Breast epithelium (tissue), 4 donors: ENCODE results near the gene OLFM4. TPM values are rescaled to one million over a fixed set of nuclear protein-coding genes. Genes with fewer than 3 reads are reported as not detected.

Experiments
- DNase-seq, 2 donors: peaks; one replicate each; pipeline ENCODE4 v3.0.0-alpha.2; 2019; ENCODE audit warnings: low spot score in 2 of 2
- H3K27ac ChIP-seq, 2 donors: fragments of 200-600 bp; sonication (generic) in 1 of 2; one replicate each; pipeline ENCODE4 v1.5.1; 2016 to 2019; ENCODE audit warnings: mild to moderate bottlenecking in 1 of 2
- H3K27me3 ChIP-seq, 2 donors: fragments of 200-600 bp; sonication (generic) in 1 of 2; one replicate each; pipeline versions ENCODE4 v1.5.1 to v1.6.0; 2017 to 2019; ENCODE audit warnings: control low read depth in 1 of 2, mild to moderate bottlenecking in 1 of 2
- H3K36me3 ChIP-seq: fragments of 200-600 bp; one replicate; pipeline ENCODE4 v1.5.1; 2019
- H3K4me1 ChIP-seq, 2 donors: fragments of 200-600 bp; sonication (generic); one replicate each; pipeline ENCODE4 v1.5.1; 2016 to 2019; ENCODE audit warnings: control low read depth in 1 of 2
- H3K4me3 ChIP-seq, 3 donors: fragments of 200-600 bp; sonication (generic); 1 replicate in 2 of 3; 2 replicates in 1 of 3; pipeline ENCODE4 v1.5.1; 2016 to 2019; ENCODE audit warnings: mild to moderate bottlenecking in 3 of 3, moderate library complexity in 2 of 3
- H3K9me3 ChIP-seq, 2 donors: fragments of 200-600 bp; sonication (generic) in 1 of 2; one replicate each; pipeline ENCODE4 v1.5.1; 2016 to 2019; ENCODE audit warnings: control low read depth in 1 of 2
- POLR2A ChIP-seq: fragments of 450-650 bp; IDR thresholded peaks from one replicate; pipeline ENCODE4 v1.6.1; 2016; ENCODE audit warnings: antibody characterized with exemption, mild to moderate bottlenecking, moderate library complexity
- POLR2AphosphoS5 ChIP-seq, 3 donors: sonication (generic); formaldehyde crosslinking; IDR thresholded peaks; one replicate each; pipeline ENCODE4 v1.6.1; 2017; ENCODE audit warnings: antibody characterized with exemption in 3 of 3
- intact Hi-C: fragments of 100-400 bp; cut with DNase I; formaldehyde crosslinking; loops from one replicate; pipeline ENCODE4 v1.15.1; 2023; ENCODE audit warnings: low total_unique reads
- total RNA-seq, 3 donors: library from RNA; depleted of rRNA; stranded (reverse); fragments of >200 nt; gene quantifications; one replicate each; pipeline ENCODE4 v1.1.0, GENCODE V29; 2016
- TF ChIP-seq, protein P1 (sequence below), 3 donors: fragments of 450-650 bp; IDR thresholded peaks; one replicate each; pipeline ENCODE4 v1.5.1; 2016 to 2017; ENCODE audit warnings: antibody characterized with exemption in 3 of 3, mild to moderate bottlenecking in 3 of 3, moderate library complexity in 3 of 3

The OLFM4 gene
- total RNA-seq, 3 donors from 2014 or later, result 0.32 to 144 (median 1.9) TPM

DNA sequence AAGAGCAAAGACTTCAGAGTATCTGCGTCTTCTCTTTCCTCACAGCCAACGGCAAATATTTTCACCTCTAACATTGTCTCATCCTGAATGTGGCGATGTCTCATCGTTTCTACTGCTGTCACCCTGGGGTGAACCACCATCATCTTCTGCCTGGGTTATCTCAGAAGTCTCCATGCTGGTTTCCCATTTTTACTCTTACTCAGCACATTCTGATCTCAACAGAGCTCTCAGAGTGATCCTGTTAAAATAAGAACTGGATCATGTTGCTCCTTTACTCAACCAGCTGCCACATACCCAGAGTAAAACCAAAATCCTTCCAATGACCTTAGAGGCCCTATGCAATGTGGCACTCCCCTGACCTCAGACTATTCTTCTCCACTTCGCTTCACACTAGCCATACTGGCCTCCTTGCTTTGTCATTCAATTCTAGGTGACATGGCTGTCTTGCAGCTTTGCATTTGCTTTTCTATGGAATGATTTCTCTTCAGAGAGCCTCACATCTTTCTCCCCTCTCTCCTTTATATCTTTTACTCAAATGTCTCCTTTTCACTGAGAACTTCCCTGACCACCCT lies 7.8 kb upstream of the OLFM4 start:
- Histone ChIP-seq H3K4me3 (no peak overlapping the region), H3K36me3 (no peaks in the 10 kb centered on the region), H3K9me3 (no peaks in the 10 kb centered on the region), H3K27me3 (no peaks in the 10 kb centered on the region), H3K4me1 (no peaks in the 10 kb centered on the region), H3K27ac (no peak overlapping the region)
- no peak for TF ChIP-seq POLR2A
- TF ChIP-seq POLR2AphosphoS5 (IDR thresholded peaks at IDR 0.05), result no peak
- TF ChIP-seq, protein P1, sequence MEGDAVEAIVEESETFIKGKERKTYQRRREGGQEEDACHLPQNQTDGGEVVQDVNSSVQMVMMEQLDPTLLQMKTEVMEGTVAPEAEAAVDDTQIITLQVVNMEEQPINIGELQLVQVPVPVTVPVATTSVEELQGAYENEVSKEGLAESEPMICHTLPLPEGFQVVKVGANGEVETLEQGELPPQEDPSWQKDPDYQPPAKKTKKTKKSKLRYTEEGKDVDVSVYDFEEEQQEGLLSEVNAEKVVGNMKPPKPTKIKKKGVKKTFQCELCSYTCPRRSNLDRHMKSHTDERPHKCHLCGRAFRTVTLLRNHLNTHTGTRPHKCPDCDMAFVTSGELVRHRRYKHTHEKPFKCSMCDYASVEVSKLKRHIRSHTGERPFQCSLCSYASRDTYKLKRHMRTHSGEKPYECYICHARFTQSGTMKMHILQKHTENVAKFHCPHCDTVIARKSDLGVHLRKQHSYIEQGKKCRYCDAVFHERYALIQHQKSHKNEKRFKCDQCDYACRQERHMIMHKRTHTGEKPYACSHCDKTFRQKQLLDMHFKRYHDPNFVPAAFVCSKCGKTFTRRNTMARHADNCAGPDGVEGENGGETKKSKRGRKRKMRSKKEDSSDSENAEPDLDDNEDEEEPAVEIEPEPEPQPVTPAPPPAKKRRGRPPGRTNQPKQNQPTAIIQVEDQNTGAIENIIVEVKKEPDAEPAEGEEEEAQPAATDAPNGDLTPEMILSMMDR (IDR thresholded peaks at IDR 0.05), result no peak
- intact Hi-C loops, result no loop called here
- no peak for DNase-seq

DNA sequence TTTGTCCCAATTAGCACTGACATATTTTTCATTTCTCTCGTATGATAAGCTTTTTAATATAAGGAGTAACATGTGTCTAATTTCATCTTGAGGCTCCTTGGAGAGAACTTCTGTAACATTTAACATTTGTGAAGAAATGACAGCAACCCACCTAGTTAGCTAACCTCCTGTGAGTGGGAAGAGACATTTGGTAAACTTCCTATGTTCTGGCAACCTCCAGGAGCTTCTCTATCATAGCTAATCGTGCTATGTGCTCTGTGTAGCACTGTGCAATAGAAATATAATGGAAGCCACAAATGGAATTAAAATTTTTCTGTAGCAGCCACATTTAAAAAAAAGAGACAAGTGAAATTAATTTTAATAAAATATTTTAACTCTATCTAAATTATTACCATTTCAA lies 5.4 kb upstream of the OLFM4 start:
- H3K27ac ChIP-seq, result no peak overlapping the region
- no peak for DNase-seq
- no peaks in the 10 kb centered on the region for H3K4me1 ChIP-seq
- no peaks in the 10 kb centered on the region for H3K9me3 ChIP-seq
- intact Hi-C loops, result no loop called here
- no peak overlapping the region for H3K4me3 ChIP-seq
- no peaks in the 10 kb centered on the region for H3K27me3 ChIP-seq
- H3K36me3 ChIP-seq, result no peaks in the 10 kb centered on the region
- TF ChIP-seq POLR2AphosphoS5 (IDR thresholded peaks at IDR 0.05) (no peak), POLR2A (no peak)
- TF ChIP-seq, protein P1 (IDR thresholded peaks at IDR 0.05), result no peak

DNA sequence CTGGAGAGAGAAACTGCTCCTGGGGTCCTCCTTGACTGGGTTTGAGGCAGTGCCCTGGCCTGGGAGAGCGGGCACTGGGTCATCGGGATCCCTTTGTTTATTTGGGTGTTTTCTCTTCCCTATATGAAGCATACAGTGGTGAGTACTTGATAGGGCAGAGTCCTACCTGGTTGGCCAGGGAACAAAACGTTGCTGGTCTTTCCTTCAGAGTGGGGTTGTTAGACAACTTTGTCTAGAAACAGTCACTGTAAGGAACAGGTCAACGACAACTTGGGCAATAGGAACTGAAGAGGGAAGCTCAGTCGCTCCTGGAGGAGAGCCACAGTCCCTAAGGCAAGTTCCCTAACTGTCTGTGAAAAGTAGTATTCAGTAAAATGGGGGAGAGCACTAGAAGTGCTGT lies 550 bp upstream of the OLFM4 start:
- no peak for TF ChIP-seq POLR2A
- TF ChIP-seq, protein P1 (IDR thresholded peaks at IDR 0.05), result no peak
- TF ChIP-seq POLR2AphosphoS5 (IDR thresholded peaks at IDR 0.05), result no peak
- Histone ChIP-seq H3K27me3 (no peaks in the 10 kb centered on the region), H3K36me3 (no peaks in the 10 kb centered on the region), H3K27ac (peak overlapping the region in 1 of 2 donors; percentile 29), H3K9me3 (no peaks in the 10 kb centered on the region), H3K4me1 (no peaks in the 10 kb centered on the region), H3K4me3 (no peak overlapping the region)
- intact Hi-C loops, result no loop called here
- no peak for DNase-seq

DNA sequence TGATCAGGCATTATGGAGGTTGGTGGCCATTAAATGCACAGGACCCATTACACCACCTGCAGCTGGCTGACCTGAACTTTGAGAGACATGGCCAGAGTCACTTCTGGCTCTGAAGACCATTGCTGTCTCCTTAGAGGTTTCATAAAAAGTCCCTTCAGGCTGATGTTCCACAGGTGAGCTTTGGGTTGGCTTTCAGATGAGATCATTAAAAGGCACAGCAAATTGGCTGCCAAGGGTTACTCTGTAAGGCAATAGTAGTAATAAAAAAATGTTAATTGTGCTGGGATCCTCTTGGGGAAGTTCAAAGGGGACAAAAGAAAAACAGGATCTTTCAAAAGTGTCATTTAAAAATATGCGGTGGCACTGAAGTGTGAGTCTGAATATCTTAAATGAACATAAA lies 4.2 kb downstream of the OLFM4 start:
- DNase-seq, result no peak
- intact Hi-C loops, result no loop called here
- H3K4me3 ChIP-seq, result no peak overlapping the region
- no peaks in the 10 kb centered on the region for H3K4me1 ChIP-seq
- no peaks in the 10 kb centered on the region for H3K27me3 ChIP-seq
- TF ChIP-seq POLR2AphosphoS5 (IDR thresholded peaks at IDR 0.05) (no peak), POLR2A (no peak)
- TF ChIP-seq, protein P1 (IDR thresholded peaks at IDR 0.05), result no peak
- no peaks in the 10 kb centered on the region for H3K9me3 ChIP-seq
- no peaks in the 10 kb centered on the region for H3K36me3 ChIP-seq
- H3K27ac ChIP-seq, result no peak overlapping the region

DNA sequence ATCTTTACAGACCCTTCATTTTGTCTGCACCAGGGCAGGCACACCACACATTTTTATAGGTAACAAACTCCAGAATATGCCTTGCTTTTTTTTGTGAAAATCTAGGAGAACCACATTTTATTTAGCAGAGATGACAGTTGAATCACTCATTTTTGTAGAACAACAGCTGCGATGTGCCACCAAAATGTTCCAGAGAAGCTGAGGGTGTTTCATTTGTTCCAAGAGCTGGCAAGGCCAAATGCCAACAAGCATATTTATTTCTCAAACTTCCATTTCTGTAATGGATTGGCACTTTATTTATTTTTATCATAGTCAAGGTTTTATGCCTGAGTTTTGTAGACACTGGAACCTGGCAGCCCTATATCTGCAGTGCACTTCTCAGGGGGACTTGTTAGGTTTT lies 10.4 kb downstream of the OLFM4 start:
- DNase-seq, result no peak
- Histone ChIP-seq H3K36me3 (no peaks in the 10 kb centered on the region), H3K4me3 (no peak overlapping the region), H3K27me3 (no peaks in the 10 kb centered on the region), H3K9me3 (no peaks in the 10 kb centered on the region), H3K4me1 (no peaks in the 10 kb centered on the region), H3K27ac (no peak overlapping the region)
- no peak for TF ChIP-seq POLR2A
- TF ChIP-seq, protein P1 (IDR thresholded peaks at IDR 0.05), result no peak
- no peak for TF ChIP-seq POLR2AphosphoS5 (IDR thresholded peaks at IDR 0.05)
- intact Hi-C loops, result no loop called here
